ENCODE data around the gene TTC28. TPM values are rescaled to one million over a fixed set of nuclear protein-coding genes. Genes with fewer than 3 reads are reported as not detected.

TTC28 gene
- total and polyA plus RNA-seq, 11 donors = 5.1 to 34.9 (median 21.8) TPM

- peaks cover 0 to 33% (median 7%) of the 10 kb centered on the region in 9 donors for H3K36me3 ChIP-seq
- peaks cover 0 to 47% (median 18%) of the 10 kb centered on the region in 12 donors for H3K4me1 ChIP-seq
- intact Hi-C loops (cut with DNase I) = no loop called here
- H3K9me3 ChIP-seq = no peaks in the 10 kb centered on the region
- no peak for TF ChIP-seq CTCF (IDR thresholded peaks at IDR 0.05)
- no peak for TF ChIP-seq POLR2A (IDR thresholded peaks at IDR 0.05)
- no peak overlapping the region for H3K4me3 ChIP-seq
- no peaks in the 10 kb centered on the region for H3K27me3 ChIP-seq
- 90 to 94% (median 92%) methylated on average over 4 of the region's 4 CpGs for WGBS, 4 donors
- DNase-seq (no peak), ATAC-seq (no peak)
- no peak overlapping the region for H3K27ac ChIP-seq
Observed at GRCh38 chr22:28108851-28109250, 570.8 kb downstream of the TTC28 start.

DNA sequence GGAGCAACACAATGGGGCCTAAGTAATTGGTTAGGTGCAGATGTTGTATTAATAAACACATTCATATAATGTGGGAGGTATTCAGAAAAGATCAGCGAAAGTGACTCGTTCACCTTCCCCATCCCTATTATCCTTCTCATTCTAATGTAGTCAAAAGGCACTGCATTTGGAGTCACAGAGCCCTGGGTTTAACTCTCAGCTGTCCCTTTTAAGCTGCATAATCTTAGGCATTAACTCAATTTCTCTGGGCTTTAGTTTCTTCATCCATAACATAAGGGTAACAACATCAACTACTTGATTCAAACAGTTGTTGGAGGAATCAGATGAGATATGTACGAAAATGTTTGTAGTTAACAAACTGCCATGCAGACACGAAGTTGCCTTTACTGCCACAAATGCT is 573.0 kb downstream of the TTC28 start:
- DNase-seq (no peak), ATAC-seq (no peak)
- 92 to 98% (median 97%) methylated on average over 4 of the region's 4 CpGs for WGBS, 4 donors
- no peak for TF ChIP-seq POLR2A (IDR thresholded peaks at IDR 0.05)
- no peak for TF ChIP-seq CTCF (IDR thresholded peaks at IDR 0.05)
- intact Hi-C loops (cut with DNase I) = no loop called here
- H3K36me3 ChIP-seq = peaks cover 0 to 33% (median 7%) of the 10 kb centered on the region in 9 donors
- H3K4me3 ChIP-seq = no peak overlapping the region
- no peaks in the 10 kb centered on the region for H3K9me3 ChIP-seq
- H3K27ac ChIP-seq = no peak overlapping the region
- no peaks in the 10 kb centered on the region for H3K27me3 ChIP-seq
- H3K4me1 ChIP-seq = peaks cover 0 to 40% (median 13%) of the 10 kb centered on the region in 12 donors

- Histone ChIP-seq H3K36me3 (peaks cover 0 to 35% (median 7%) of the 10 kb centered on the region in 9 donors), H3K4me3 (no peak overlapping the region), H3K9me3 (no peaks in the 10 kb centered on the region), H3K4me1 (peaks cover 0 to 39% (median 13%) of the 10 kb centered on the region in 12 donors), H3K27ac (peak overlapping the region in 2 of 12 donors; percentile 11 to 27), H3K27me3 (no peaks in the 10 kb centered on the region)
- no peak for ATAC-seq
- no peak for DNase-seq
- WGBS, 4 donors = 74 to 82% (median 79%) methylated on average over 2 of the region's 2 CpGs
- TF ChIP-seq POLR2A (IDR thresholded peaks at IDR 0.05) = no peak
- TF ChIP-seq CTCF (IDR thresholded peaks at IDR 0.05) = no peak
- intact Hi-C loops (cut with DNase I) = no loop called here
Observed at GRCh38 chr22:28105988-28106387, 573.7 kb downstream of the TTC28 start.

DNA sequence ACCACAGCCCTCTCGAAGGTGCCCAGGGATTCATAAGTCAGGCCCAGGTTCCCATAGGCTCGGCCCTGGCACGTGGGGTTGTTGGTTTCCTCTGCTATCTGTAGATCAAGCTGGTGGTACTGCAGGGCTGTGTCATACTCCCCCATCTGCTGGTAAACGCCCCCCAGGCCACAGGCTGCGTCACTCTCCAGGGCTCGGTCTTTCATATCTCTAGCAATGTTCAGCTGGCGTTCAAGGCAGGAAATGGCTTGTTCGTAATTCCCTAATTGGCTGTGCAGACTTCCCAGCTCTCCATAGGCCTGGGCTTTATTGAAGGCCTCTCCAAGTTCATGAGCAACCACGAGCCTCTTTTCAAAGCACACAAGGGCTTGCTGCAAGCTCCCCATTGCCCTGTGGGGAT is 574.2 kb downstream of the TTC28 start:
- Histone ChIP-seq H3K9me3 (no peaks in the 10 kb centered on the region), H3K4me1 (peaks cover 0 to 39% (median 13%) of the 10 kb centered on the region in 12 donors), H3K27ac (peak overlapping the region in 2 of 12 donors; percentile 4 to 11), H3K4me3 (no peak overlapping the region), H3K36me3 (peaks cover 0 to 41% (median 7%) of the 10 kb centered on the region in 9 donors), H3K27me3 (no peaks in the 10 kb centered on the region)
- whole genome bisulfite sequencing, 4 donors = 61 to 71% (median 68%) methylated on average over 8 to 9 of the region's 9 CpGs
- DNase-seq (peak in 2 of 5 donors; percentile 33 to 40), ATAC-seq (peak; percentile 21 to 69 (median 52))
- intact Hi-C loops (cut with DNase I) = no loop called here
- no peak for TF ChIP-seq CTCF (IDR thresholded peaks at IDR 0.05)
- TF ChIP-seq POLR2A (IDR thresholded peaks at IDR 0.05) = no peak

Data from heart left ventricle (tissue), 16 donors.